Astrocyte (in vitro differentiated cells and primary cell): ENCODE data around the gene STX16.

Source experiments
- CTCF ChIP-seq: IDR thresholded peaks from 2 replicates; pipeline ENCODE4 v1.5.1; 2011; ENCODE audit warnings: low read depth, mild to moderate bottlenecking, inconsistent platforms, low read length, moderate library complexity; ENCODE audit not compliant: insufficient read depth
- EZH2 ChIP-seq: IDR thresholded peaks from 2 replicates; pipeline ENCODE4 v1.6.1; 2012; ENCODE audit warnings: mild to moderate bottlenecking, low read length, inconsistent platforms; ENCODE audit not compliant: insufficient read depth

- TF ChIP-seq CTCF, result no peak
- TF ChIP-seq EZH2, result no peak
These were observed 38.9 kb upstream of the STX16 start for GRCh38 chr20:58612121-58612691.
